Fibroblast of skin of abdomen (primary cell): ENCODE measurements around the gene KDR. TPM values are rescaled to one million over a fixed set of nuclear protein-coding genes. Genes with fewer than 3 reads are reported as not detected.

Experiments used
- DNase-seq: peaks from one replicate; pipeline ENCODE4 v3.0.0-alpha.2; 2013
- polyA plus RNA-seq, 2 experiments: library from polyadenylated mRNA; unstranded; fragments of 120-200 nt; gene quantifications; one replicate each; pipeline ENCODE4 v1.2.1, GENCODE V29; 2013; ENCODE audit not compliant: insufficient read length in 2 of 2

Gene KDR
- polyA plus RNA-seq (2013, experiment 1 of 2; ENCODE audit: insufficient read length), result 0.17 TPM
- polyA plus RNA-seq (2013, experiment 2 of 2; ENCODE audit: insufficient read length), result 0.24 TPM

DNA sequence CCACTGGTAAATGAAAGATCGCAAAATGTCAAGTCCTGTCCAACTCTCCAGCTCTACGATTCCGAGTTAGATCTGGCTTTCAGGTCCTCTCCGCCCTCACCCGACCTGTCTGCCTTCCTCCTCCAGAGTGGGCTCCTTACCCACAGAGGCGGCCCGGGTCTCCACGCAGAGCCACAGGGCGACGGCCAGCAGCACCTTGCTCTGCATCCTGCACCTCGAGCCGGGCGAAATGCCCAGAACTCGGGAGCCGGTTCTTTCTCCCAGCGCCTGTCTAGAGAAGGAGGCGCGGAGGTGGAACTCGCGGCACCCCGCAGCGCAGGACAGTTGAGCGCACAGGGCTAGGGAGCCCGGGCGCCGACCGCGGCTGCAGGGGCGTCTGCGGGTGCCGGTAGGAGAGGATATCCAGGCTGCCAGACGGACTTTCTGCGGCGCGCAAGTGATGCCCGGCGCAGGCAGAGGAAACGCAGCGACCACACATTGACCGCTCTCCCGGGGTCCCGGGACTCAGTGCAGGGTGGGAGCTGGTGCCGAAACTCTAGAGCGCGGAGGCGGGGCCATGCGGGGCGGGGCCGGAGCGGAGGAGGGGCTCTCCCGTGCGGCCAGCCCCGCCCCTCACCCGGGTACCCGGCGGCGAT, at the start of gene KDR:
TSS of gene KDR (minus strand) at position 509 of the 635 bp plus-strand sequence. CDS start at position 207, 302 bp downstream.
- DNase-seq, result peak; percentile 20

DNA sequence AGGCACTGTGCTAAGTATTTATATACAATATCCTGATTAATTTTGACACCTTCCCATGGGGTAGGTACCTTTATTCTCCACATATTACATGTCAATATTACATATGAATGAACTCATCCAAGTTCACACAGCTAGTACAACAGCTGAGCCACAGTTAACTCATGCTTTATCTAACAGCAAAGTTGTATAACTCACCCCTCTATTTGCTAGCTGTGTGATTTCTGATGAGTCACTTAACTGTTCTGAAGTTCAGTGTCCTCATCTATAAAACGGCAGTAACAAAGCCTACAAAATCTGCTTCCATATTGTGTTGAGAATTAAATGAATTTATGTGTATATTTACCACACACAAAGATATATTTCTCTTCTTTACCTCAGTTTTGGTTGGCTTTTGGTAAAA, 48.2 kb upstream of the KDR start:
- DNase-seq, result peak; percentile 54

DNA sequence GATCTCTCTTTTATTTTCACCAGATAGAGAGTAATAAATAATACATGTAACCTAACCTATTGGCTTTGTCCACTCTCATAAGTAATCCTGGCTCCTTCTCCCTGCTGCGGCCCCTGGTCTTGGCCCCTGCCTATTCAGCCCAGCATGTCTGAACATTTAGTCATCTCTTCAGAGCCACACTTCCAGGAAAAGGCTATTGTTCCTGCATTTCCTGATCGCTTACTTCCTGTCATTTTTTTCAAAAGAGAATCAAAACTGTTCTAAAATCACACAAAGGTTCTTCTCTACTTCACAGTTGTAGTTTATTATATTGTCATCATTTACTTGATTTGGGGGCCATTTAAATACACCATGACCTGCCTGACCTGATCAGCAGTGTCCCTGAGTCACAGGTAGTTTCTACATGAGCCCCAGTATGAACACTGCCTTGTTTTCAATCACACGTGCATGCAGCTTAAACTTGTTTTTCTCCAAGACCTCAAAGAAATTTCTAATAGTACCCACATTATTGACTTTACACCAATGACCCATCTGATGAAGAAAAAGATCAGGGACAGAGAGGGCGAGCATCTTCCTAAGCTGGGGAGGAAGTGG, 47.4 kb upstream of the KDR start:
- DNase-seq, result peak; percentile 23

DNA sequence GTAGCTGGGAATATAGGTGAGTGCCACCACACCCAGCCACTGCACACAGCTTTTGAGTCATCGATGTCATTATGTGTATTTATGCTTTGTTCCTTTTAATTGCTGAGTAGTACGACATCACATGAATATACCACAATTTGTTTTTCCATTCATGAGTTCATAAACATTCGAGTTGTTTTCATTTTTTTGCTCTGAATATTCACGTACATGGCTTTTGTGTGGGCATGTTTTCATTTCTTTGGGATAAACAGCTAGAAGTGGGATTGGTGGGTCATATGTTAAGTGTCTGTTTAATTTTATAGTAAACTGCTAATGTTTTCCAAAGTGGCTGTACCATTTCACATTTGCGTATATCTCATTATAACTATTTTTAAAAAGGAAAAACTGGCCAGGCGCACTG, 45.1 kb upstream of the KDR start:
- no peak for DNase-seq

DNA sequence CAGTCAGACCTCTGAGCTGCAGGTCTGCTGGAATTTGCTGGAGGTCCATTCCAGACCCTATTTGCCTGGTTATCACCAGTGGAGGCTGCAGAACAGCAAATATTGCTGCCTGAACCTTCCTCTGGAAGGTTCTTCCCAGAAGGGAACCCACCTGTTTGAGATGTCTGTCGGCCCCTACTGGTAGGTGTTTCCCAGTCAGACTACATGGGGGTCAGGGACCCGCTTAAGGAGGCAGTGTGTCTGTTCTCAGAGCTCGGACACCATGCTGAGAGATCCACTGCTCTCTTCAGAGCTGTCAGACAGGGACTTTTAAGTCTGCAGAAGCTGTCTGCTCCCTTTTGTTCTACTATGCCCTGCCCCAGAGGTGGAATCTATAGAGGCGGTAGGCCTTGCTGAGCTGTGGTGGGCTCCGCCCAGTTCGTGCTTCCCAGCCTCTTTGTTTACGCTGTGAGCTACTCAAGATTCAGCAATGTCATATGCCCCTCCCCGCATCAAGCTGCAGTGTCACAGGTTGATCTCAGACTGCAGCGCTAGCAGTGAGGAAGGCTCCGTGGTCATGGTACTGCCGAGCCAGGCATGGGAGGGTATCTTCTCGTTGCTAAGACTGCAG, 44.1 kb upstream of the KDR start:
- DNase-seq, result peak; percentile 17

DNA sequence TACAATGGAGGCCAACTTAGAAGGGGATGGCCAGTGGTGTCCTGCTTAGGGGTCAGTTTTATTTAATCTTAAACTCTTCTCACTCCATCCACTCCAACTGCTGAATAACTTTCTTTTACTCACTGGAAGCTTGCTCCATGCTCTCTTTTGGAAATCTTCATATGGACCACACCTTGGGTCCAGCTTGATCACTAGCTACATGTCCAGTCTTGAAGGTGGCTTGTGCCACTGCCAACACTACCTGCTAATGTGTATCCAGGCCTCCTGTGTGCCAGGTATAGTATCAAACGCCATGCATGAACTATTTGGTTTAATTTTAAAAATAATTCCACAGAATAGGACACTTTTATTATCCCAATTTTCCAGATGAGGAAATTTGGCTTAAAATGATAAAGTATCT, 37.0 kb upstream of the KDR start:
- DNase-seq, result no peak

DNA sequence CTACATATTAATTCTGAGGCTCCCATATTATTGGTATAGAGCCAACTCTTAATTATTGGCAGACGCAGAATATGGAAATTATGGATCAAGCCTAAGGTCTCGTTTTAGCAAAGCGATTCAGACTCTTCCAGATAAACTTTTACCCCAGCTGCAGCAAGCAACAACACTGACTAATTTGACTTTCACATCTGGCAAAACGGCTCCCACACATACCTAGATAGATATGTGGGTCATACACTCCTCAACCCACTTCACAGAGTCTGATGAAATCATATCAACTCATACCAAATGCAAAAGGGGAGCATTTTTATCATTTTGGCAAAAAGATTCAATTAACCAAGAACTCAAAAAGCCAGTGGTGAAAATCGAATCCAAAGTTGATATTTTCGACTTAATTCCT, 36.3 kb upstream of the KDR start:
- no peak for DNase-seq

DNA sequence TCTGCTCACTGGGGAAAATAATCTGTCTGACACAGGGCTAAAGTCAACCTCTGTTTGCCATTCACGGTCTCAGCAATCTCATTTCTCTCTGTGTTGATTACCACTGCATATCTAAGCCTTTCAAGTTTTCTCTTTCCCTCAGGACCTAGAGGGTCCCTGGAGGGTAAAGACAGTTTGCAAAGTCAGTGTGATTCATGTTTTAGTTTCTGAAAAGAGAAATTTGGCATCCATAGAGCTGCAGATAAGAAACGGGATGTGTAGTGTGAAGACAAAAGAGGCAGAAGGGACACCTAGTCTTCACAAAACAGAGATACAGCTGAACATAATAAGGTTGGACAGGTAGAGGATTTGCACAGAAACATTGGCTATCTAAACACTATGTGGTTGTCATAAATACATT, 34.5 kb upstream of the KDR start:
- DNase-seq, result no peak

DNA sequence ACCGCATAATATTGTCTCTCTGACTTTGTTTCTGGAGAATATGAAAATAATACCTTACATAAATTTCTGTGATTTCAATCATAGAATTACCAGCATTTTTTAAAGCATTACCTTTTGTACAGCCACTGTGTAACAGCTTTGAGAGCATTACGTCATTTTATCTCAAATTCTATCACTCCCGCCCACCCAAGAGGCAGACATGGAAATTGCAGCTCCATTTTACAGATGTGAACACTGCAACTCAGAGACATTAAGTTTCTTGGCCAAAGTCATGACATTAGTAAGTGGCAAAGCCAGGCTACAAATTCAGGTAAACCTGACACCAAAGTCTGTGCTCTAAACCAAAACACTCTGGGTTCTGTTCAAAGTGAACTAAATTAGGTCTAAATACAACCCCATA, 33.6 kb upstream of the KDR start:
- DNase-seq, result no peak

DNA sequence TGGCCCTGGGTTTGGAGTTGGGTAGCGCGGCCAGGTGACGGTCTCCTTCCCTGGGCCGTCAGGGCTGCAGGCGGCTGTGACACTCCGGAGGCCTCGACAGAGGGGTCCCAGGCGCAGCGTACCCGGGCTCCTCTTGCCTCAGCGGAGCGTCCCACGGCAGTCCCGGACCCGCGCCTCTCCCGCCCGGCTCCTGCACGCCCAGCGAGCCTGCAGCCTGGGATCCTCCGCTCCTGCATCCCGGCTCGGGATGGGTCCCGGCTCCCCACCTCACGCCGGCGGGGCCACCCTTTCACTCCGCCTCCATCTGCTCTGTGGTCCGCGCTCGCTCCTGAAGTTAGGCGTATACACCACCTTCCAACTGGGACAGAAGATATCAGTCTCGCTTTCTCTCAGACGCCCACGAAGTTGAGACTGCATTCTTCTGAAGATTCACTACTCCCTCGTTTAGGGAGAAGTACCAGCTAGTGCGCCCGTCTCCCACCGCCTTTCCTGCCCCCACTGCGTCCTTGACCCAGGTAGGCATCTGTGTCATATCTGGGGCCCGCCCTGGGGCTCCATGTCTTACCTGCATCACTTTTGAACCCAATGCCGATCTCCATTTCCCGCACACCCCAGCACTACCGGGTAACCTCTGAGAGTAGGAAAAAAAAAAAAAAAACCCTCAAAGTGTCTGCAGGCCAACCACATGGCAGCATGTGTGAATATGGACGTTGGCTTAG, 32.3 kb upstream of the KDR start:
- DNase-seq, result no peak

DNA sequence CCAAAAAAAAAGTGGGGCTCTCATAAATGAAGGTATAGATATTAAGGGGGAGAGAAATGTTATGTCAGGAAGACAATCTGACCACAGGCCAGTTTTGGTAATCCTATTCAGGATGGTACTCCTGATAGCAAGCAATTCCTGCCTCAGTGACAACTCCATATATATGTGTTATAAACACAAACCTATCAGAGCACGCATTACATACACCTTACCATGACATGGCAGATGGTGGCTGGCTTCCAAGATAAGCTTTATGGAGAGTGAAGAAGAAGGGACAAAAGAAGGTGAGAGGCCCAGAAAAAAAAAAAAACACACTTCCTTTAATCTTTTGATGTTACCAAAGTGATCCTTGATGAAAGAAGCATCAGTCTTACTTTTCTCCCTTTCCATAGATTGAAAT, 29.5 kb upstream of the KDR start:
- no peak for DNase-seq

DNA sequence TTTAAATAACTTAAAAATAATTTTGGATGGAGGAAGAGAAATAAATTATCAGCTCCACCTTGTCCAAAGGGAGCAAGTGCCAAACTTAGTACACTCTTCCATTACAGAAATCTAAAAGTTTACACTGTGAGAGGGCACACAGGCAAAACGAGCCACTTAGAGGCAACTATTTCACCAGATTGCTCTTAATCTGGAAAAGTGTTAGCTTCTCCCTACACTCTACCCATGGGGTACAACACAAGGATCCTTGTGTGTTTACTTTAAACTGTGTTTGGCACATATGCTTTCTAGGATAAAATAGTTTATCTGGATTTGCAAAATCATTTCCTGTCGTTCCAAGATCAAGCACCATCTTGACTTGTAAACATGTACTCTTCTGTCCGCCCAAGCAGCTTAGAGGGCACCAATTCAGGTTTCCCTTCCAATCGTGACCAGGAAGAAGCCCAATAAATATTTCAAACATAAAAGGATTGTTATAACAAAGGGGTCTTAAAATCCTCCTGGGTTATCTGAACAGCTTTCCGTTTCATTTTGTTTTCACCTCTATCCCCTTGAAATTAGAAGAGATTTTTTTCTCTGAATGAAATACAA, 29.0 kb upstream of the KDR start:
- DNase-seq, result no peak

DNA sequence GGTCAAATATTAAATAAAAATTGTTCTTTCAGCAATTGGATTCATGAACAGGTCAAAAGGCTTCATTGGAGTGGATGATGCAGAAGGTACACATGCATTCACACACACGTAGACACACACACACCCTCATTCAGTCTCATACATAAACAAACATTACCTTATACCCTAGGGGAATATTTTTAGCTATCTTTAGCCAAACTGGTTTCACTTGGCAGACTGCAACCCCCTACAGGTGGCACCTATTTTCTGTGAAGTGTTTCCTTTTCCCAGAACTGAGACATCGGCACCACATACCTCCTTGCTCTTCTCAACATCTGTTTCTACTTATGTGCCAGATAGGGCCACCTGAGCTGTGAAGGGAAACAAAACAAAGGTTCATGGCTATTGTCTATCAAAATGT, 18.5 kb upstream of the KDR start:
- no peak for DNase-seq

DNA sequence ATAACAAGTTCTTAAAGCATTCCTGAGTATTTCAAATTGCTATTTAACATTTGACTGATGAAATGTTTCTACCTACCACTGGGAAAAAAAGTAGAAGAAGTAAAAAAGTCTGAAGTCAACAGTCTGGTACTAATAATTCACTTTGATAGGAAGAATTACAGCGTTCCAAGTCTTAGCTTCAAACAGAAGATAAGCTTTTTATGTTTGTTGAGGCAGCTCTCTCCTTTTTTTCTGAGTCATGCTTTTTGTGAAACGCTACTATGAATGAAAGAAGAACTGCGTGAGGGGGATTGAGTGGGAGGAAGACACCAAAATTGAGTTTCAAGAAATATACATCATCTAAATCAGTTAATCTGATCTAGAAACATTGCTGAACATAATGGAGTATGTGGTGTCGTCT, 13.0 kb upstream of the KDR start:
- DNase-seq, result no peak

DNA sequence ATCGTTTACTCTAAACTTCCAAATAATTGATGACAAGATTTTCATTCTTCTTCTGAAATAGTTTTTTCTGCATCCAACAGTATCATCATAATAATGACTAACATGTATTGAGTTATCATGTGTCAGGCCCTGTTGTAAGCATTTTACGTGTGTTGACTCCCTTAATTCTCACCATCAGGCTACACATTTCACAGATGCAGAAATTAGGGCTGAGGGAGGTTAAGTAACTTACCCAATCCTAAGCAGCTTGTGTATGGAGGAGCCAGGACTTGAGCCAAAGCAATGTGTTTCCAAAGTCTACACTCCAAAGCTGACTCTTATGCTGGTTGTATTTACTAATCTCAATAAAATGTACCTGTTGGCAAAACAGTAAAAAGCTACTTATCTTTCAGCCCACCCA, 11.2 kb upstream of the KDR start:
- DNase-seq, result no peak

DNA sequence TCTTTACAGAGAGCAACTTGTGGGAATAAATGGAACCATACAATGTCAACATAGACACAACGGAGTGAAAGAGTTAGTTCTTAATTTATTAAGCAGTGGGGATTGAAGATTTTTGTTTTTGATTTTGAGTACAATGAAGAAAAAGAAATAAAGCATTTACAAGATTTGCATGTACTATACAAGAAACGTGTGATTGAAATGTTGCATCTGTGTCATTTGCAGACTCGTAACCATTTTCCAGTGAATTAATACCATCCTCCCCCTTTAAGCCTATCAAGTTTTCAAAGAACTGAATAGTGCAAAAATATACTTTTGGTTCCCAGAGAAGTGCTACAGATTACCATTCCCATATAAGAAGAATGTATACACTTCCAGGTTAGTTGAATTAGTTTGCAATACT, 8.6 kb upstream of the KDR start:
- no peak for DNase-seq

DNA sequence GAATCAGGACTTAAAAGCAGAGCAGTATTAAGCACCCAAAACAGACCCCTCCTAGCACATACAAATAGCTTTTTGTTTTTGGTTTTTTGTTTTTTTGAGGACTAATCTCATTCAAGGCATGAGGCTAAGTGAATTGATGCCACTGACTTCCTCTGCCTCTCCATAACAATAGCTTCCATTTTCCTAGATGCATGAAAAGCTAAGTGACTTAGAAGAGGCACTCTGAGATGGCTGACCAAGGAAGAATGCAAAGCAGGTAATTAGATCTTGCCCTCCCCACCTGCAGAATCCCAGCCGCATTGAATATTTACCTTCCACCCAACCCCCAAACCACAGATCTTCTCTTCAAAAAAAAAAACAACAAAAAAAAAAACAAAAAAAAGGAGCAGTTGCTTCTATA, 7.4 kb upstream of the KDR start:
- no peak for DNase-seq

DNA sequence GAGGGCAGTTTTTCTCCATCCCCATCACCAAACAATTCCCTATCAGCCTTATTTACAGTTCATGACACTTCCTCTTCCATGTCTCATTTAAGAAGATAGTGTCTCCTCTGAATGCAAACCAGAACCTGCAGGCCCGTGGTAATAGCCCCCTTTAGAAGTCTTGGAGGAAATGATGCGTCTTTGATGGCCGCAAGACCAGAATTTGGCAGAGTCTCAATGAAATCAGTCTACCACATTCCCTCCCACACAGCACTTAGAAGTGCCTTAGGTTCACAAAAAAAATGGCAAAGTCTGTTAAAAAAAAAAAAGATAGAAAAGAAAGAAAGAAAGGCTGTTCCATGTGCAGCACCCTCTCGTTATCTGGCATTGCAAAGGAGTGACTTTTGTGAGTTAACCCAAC, 2.1 kb upstream of the KDR start:
- DNase-seq, result no peak

DNA sequence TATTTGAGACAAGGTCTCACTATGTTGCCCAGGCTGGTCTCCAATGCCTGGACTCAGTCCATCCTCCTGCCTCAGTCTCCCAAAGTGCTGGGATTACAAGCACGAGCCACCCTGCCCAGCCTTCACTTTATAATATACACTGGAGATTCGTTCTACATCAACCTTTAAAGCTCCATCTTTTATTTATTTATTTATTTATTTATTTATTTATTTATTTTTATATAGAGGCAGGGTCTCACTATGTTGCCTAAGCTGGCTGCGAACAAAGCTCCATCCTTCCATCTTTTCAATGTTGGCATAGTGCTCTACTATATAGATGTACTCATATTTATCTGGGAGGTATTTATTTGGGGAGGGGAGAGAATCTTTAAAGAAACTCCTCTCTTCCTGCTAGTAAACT, 1.7 kb upstream of the KDR start:
- DNase-seq, result no peak

DNA sequence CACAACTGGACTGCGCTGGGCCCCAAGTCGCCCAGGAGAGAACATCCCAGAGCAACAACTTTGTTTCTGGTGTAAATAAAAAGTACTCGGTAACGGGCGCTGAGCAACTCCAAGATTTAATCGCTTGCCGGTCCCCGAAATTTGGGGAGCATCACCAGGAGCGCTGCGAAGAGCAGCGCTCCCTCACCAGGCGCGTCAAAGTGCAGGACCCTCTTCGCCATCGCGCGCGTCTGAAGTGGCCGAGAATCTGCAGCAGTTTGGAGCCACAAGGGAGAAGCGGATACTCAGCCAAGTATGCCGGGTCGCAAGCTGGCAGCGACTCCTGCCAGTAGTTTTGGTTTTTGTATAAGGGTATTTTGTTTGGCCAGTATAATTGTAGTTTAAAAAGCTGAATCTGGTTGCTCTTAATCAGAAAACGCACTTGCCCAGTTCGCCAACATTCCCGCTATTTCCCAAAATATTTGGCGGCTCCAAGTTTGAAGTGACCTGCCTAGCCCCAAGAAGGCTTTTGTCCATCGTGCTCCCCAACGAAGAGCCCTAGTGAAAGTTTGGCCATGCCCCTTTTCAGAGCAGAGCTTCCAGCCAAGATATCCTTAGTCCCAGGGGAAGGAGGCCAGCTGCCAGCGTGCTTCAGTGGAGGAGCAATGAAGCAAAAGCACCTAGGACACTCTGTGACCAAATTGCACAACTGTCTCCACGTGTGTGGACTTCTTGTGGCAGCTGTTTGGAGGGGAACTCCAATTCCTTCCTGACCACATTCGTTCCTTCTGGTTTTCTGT, 557 bp upstream of the KDR start:
- no peak for DNase-seq

DNA sequence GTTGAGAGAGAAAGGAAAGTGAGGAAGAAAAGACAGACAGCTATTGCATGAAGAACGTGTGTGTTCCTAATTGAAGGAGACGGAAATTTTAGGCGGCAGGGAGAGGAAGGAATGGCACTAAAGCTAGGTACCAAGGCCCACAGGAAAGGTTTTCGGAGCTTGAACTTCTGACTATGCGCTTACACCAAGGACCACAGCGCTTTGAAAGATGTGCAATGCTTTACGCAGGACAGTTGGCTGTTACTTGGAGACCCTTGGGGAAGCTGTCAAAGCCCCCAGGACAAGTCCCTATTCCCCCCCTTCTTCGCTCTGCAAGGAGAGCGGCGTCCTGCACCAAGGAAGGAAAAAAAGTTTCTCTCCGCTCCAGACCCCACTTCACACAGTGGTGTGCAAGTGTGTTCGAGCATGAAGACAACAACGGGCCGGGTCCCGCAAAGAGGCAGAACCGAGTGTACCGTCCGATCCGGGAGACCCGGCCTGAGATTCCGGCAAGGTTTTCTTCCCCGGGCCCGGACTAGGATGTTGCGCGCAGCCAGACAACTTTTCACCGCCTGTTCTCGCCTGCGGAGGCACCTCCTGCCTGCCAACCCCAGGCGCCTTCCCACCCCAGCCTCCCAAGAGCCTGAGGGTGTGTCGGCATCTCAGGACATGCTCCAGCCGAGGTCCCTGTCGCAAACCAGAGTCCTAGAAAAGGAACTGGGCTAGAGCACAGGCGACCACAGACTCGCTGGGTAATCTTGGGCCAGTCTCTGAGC, 896 bp downstream of the KDR start:
- no peak for DNase-seq

DNA sequence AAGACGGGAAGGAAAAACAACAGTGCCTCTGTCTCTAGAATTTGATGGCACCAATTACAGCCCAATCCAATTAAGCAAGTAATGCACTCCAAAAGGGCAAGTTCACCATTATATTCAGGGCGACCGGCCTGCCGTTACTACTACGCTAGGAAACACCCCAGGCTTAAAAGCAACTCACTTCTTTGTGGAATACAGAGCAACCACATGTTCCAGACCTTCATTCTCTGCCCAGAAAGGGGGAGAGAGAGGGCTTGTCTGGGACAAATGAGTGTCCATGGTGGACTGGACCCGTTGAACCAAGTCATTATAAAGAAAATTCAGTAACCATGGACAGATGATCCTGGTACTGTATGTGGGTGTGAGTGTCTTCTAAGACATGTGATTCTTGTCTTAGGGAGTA, 1.6 kb downstream of the KDR start:
- no peak for DNase-seq
